Gastroesophageal sphincter (tissue), 4 donors: ENCODE measurements around the gene TATDN2. TPM values are rescaled to one million over a fixed set of nuclear protein-coding genes. Genes with fewer than 3 reads are reported as not detected.

Source experiments
- ATAC-seq: fragments of 150-250 bp; one replicate; pipeline ENCODE4 v1.9.1; 2016; ENCODE audit warnings: mild to moderate bottlenecking, moderate library complexity
- H3K27ac ChIP-seq, 4 donors: fragments of 200-600 bp; sonication (generic) in 3 of 4; 1 replicate in 3 of 4; 2 replicates in 1 of 4; pipeline ENCODE4 v1.5.1; 2016 to 2019
- H3K27me3 ChIP-seq: fragments of 200-600 bp; sonication (generic); one replicate; pipeline ENCODE4 v1.5.1; 2019
- H3K36me3 ChIP-seq, 2 donors: fragments of 200-600 bp; sonication (generic); one replicate each; pipeline ENCODE4 v1.5.1; 2019; ENCODE audit warnings: control low read depth in 1 of 2
- H3K4me1 ChIP-seq, 3 donors: fragments of 200-600 bp; sonication (generic); 1 replicate in 2 of 3; 2 replicates in 1 of 3; pipeline ENCODE4 v1.5.1; 2016 to 2019; ENCODE audit warnings: control low read depth in 2 of 3
- H3K4me3 ChIP-seq, 2 donors: fragments of 200-600 bp; sonication (generic); one replicate each; pipeline ENCODE4 v1.5.1; 2019; ENCODE audit warnings: mild to moderate bottlenecking in 1 of 2, moderate library complexity in 1 of 2
- H3K9me3 ChIP-seq, 3 donors: fragments of 200-600 bp; sonication (generic); one replicate each; pipeline ENCODE4 v1.5.1; 2017 to 2019; ENCODE audit warnings: control low read depth in 2 of 3
- EP300 ChIP-seq: sonication (generic); formaldehyde crosslinking; IDR thresholded peaks from one replicate; pipeline ENCODE4 v1.6.1; 2017; ENCODE audit warnings: antibody characterized with exemption, mild to moderate bottlenecking
- POLR2A ChIP-seq, 2 donors: fragments of 450-650 bp; IDR thresholded peaks; one replicate each; pipeline ENCODE4 v1.6.1; 2017; ENCODE audit warnings: antibody characterized with exemption in 2 of 2, mild to moderate bottlenecking in 2 of 2, moderate library complexity in 1 of 2
- POLR2AphosphoS5 ChIP-seq: sonication (generic); formaldehyde crosslinking; IDR thresholded peaks from one replicate; pipeline ENCODE4 v1.6.1; 2017; ENCODE audit warnings: antibody characterized with exemption
- WGBS, 2 donors: methylation state at CpG; one replicate each; pipeline ENCODE4 v1.1.5; 2018; ENCODE audit warnings: low coverage in 1 of 2; 5-methylcytosine and 5-hydroxymethylcytosine counted together
- total RNA-seq, 4 donors: library from RNA; depleted of rRNA; stranded (reverse); fragments of >200 nt; gene quantifications; one replicate each; pipeline ENCODE4 v1.1.0, GENCODE V29; 2016
- TF ChIP-seq, protein P1 (sequence below), 4 experiments: fragments of 200-600 bp in 2 of 4; fragments of 450-650 bp in 2 of 4; sonication (generic) in 1 of 4; IDR thresholded peaks; one replicate each; pipeline ENCODE4 v1.5.1; 2017 to 2019; ENCODE audit warnings: antibody characterized with exemption in 4 of 4, mild to moderate bottlenecking in 2 of 4, moderate library complexity in 2 of 4

The TATDN2 gene
- total RNA-seq, 4 donors from 2014 or later = 10.0 to 28.4 (median 22.6) TPM

DNA sequence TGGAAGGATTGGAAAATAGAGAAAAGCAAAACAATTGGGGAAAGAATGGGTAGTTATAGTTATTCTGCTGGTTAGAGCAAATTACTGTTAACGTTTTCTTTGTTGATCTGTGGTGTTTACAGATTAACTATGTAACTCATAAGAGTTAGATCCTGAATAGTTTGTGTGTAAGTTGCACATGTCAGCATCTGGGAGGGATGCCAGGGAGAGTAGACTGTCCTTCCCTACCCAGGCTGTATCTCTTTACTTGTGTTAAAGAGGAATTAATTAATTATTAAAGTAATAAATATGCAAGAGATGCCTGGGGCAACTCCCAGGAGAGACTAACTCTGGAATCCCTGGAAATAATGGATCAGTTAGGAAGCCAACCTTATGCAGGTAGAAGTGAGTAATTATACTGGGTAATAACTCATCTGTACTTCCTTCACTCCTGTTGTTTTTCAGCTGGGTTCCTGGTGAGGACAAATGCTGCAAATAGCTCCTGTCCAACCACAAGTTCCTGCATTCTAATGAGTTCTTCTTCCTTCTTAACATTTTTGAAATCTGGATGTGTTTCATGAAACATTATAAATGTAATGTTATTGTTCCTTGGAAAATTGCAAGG, 25.5 kb downstream of the TATDN2 start:
- ATAC-seq = no peak
- Histone ChIP-seq H3K27ac (no peak overlapping the region), H3K36me3 (peaks cover 0 to 82% of the 10 kb centered on the region in 2 donors)

GRCh38 chr3:10274601-10275000, 26.3 kb downstream of the TATDN2 start:
- peaks cover 0 to 82% of the 10 kb centered on the region in 2 donors for H3K36me3 ChIP-seq
- WGBS, 2 donors = 67 to 100% methylated on average over 1 of the region's 1 CpG
- H3K4me3 ChIP-seq = no peak overlapping the region
- no peak for ATAC-seq
- no peaks in the 10 kb centered on the region for H3K9me3 ChIP-seq
- TF ChIP-seq POLR2AphosphoS5 (no peak), POLR2A (IDR thresholded peaks at IDR 0.05) (no peak), EP300 (no peak)
- no peaks in the 10 kb centered on the region for H3K27me3 ChIP-seq
- H3K4me1 ChIP-seq = peaks cover 0 to 20% (median 17%) of the 10 kb centered on the region in 3 donors
- no peak overlapping the region for H3K27ac ChIP-seq

More for the DNA sequence above, 25.5 kb downstream of the TATDN2 start:
- Histone ChIP-seq H3K4me1 (peaks cover 0 to 20% (median 17%) of the 10 kb centered on the region in 3 donors), H3K4me3 (no peak overlapping the region), H3K27me3 (no peaks in the 10 kb centered on the region), H3K9me3 (no peaks in the 10 kb centered on the region)
- TF ChIP-seq POLR2AphosphoS5 (no peak), EP300 (no peak), POLR2A (IDR thresholded peaks at IDR 0.05) (no peak)
- TF ChIP-seq, protein P1, sequence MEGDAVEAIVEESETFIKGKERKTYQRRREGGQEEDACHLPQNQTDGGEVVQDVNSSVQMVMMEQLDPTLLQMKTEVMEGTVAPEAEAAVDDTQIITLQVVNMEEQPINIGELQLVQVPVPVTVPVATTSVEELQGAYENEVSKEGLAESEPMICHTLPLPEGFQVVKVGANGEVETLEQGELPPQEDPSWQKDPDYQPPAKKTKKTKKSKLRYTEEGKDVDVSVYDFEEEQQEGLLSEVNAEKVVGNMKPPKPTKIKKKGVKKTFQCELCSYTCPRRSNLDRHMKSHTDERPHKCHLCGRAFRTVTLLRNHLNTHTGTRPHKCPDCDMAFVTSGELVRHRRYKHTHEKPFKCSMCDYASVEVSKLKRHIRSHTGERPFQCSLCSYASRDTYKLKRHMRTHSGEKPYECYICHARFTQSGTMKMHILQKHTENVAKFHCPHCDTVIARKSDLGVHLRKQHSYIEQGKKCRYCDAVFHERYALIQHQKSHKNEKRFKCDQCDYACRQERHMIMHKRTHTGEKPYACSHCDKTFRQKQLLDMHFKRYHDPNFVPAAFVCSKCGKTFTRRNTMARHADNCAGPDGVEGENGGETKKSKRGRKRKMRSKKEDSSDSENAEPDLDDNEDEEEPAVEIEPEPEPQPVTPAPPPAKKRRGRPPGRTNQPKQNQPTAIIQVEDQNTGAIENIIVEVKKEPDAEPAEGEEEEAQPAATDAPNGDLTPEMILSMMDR (IDR thresholded peaks at IDR 0.05) = no peak
- WGBS, 2 donors = 0 to 32% methylated on average over 1 of the region's 1 CpG

GRCh38 chr3:10277115-10277625, 28.9 kb downstream of the TATDN2 start:
- H3K9me3 ChIP-seq = no peaks in the 10 kb centered on the region
- H3K27me3 ChIP-seq = no peaks in the 10 kb centered on the region
- H3K4me3 ChIP-seq = no peak overlapping the region
- peaks cover 0 to 82% of the 10 kb centered on the region in 2 donors for H3K36me3 ChIP-seq
- WGBS, 2 donors = 57 to 80% methylated on average over 1 of the region's 3 CpGs
- ATAC-seq = no peak
- no peak overlapping the region for H3K27ac ChIP-seq
- TF ChIP-seq POLR2A (IDR thresholded peaks at IDR 0.05) (no peak), POLR2AphosphoS5 (no peak), EP300 (no peak)
- TF ChIP-seq, protein P1 (IDR thresholded peaks at IDR 0.05) = no peak
- H3K4me1 ChIP-seq = peaks cover 0 to 20% (median 17%) of the 10 kb centered on the region in 3 donors

- H3K27me3 ChIP-seq = no peaks in the 10 kb centered on the region
- no peak for TF ChIP-seq POLR2AphosphoS5
- TF ChIP-seq, protein P1 (IDR thresholded peaks at IDR 0.05) = no peak
- TF ChIP-seq POLR2A (IDR thresholded peaks at IDR 0.05) = no peak
- TF ChIP-seq EP300 = no peak
- H3K4me1 ChIP-seq = peaks cover 0 to 11% (median 11%) of the 10 kb centered on the region in 3 donors
- no peak for ATAC-seq
- peaks cover 0 to 84% of the 10 kb centered on the region in 2 donors for H3K36me3 ChIP-seq
- no peak overlapping the region for H3K4me3 ChIP-seq
- no peaks in the 10 kb centered on the region for H3K9me3 ChIP-seq
- no CpG with 5 or more reads among the region's 1 CpG for WGBS, 2 donors
- H3K27ac ChIP-seq = no peak overlapping the region
These were observed 30.2 kb downstream of the TATDN2 start for GRCh38 chr3:10278501-10278900.

GRCh38 chr3:10279384-10280176, 31.3 kb downstream of the TATDN2 start:
- WGBS, 2 donors = 86 to 89% methylated on average over 6 to 9 of the region's 13 CpGs
- Histone ChIP-seq H3K27ac (no peak overlapping the region), H3K27me3 (no peaks in the 10 kb centered on the region), H3K4me1 (peaks cover 0 to under 1% (median under 1%) of the 10 kb centered on the region in 3 donors), H3K4me3 (no peak overlapping the region), H3K9me3 (no peaks in the 10 kb centered on the region), H3K36me3 (peaks cover 0 to 93% of the 10 kb centered on the region in 2 donors)
- no peak for ATAC-seq
- TF ChIP-seq POLR2A (IDR thresholded peaks at IDR 0.05) (no peak), POLR2AphosphoS5 (no peak), EP300 (no peak)
- TF ChIP-seq, protein P1 (IDR thresholded peaks at IDR 0.05) = no peak
